Stomach (tissue), 9 donors: ENCODE results near the gene EDARADD. TPM values are rescaled to one million over a fixed set of nuclear protein-coding genes. Genes with fewer than 3 reads are reported as not detected.
"Not testable (repeated sequence)": the region's sequence is repeated elsewhere in the genome, so short reads cannot be mapped to it uniquely, and the experiment has no call there.

Experiments
- DNase-seq, 2 donors: peaks; one replicate each; pipeline versions ENCODE4 v3.0.0 to v3.0.0-alpha.2; 2013 to 2019
- H3K27ac ChIP-seq, 5 donors: fragments of 200-600 bp in 4 of 5; sonication (generic) in 4 of 5; one replicate each; pipeline ENCODE4 v1.5.1; 2013 to 2019; ENCODE audit warnings: mild to moderate bottlenecking in 1 of 5, moderate library complexity in 1 of 5
- H3K27me3 ChIP-seq, 3 donors: fragments of 200-600 bp; sonication (generic); one replicate each; pipeline ENCODE4 v1.5.1; 2017 to 2019; ENCODE audit warnings: mixed run types in 1 of 3
- H3K36me3 ChIP-seq, 4 donors: fragments of 200-600 bp; sonication (generic); 1 replicate in 3 of 4; 2 replicates in 1 of 4; pipeline ENCODE4 v1.5.1; 2016 to 2019
- H3K4me1 ChIP-seq, 4 donors: fragments of 200-600 bp; sonication (generic); one replicate each; pipeline ENCODE4 v1.5.1; 2016 to 2019
- H3K4me3 ChIP-seq, 4 donors: fragments of 200-600 bp; sonication (generic) in 3 of 4; one replicate each; pipeline ENCODE4 v1.5.1; 2016 to 2019; ENCODE audit warnings: mild to moderate bottlenecking in 1 of 4
- H3K9me3 ChIP-seq, 4 donors: fragments of 200-600 bp; sonication (generic); one replicate each; pipeline ENCODE4 v1.5.1; 2016 to 2019
- CTCF ChIP-seq, 7 experiments: fragments of 450-650 bp in 4 of 7; fragments of 200-600 bp in 3 of 7; sonication (generic) in 3 of 7; IDR thresholded peaks; one replicate each; pipeline ENCODE4 v1.5.1; 2016 to 2019; ENCODE audit warnings: antibody characterized with exemption in 7 of 7, control low read depth in 2 of 7, mild to moderate bottlenecking in 1 of 7
- EP300 ChIP-seq: sonication (generic); formaldehyde crosslinking; IDR thresholded peaks from one replicate; pipeline ENCODE4 v1.6.1; 2017; ENCODE audit warnings: antibody characterized with exemption
- POLR2A ChIP-seq, 4 donors: fragments of 450-650 bp; IDR thresholded peaks; one replicate each; pipeline ENCODE4 v1.6.1; 2016; ENCODE audit warnings: antibody characterized with exemption in 4 of 4, control low read depth in 2 of 4, mild to moderate bottlenecking in 1 of 4, moderate library complexity in 1 of 4
- POLR2AphosphoS5 ChIP-seq, 3 donors: sonication (generic); formaldehyde crosslinking; IDR thresholded peaks; one replicate each; pipeline ENCODE4 v1.6.1; 2016; ENCODE audit warnings: antibody characterized with exemption in 3 of 3
- whole genome bisulfite sequencing, 5 donors: extraction: QIAGEN DNeasy Blood & Tissue Kit in 3 of 5; methylation state at CpG; one replicate each; pipeline versions ENCODE4 v1.1.5 to v1.1.7; 2013 to 2018; 5-methylcytosine and 5-hydroxymethylcytosine counted together
- intact Hi-C: fragments of 100-400 bp; cut with DNase I; formaldehyde crosslinking; loops from one replicate; pipeline ENCODE4 v1.15.1; 2023; ENCODE audit warnings: low total_unique reads
- polyA plus RNA-seq, 3 donors: library from polyadenylated mRNA; stranded (reverse); fragments of 200-250 nt; gene quantifications; one replicate each; pipeline ENCODE4 v1.2.3, GENCODE V29; 2013
- total RNA-seq, 5 donors: library from RNA; depleted of rRNA; stranded (reverse); fragments of >200 nt; gene quantifications; one replicate each; pipeline versions ENCODE4 v1.1.0 to v1.2.3, GENCODE V29; 2014 to 2016
- donor health status: healthy with polysubstance abuse.
- donor health status: Bipolar disorder and iron deficiency.
- donor health status: healthy.

The EDARADD gene
- total and polyA plus RNA-seq, 8 donors = 3.7 to 13.8 (median 6.6) TPM; not detected in 1

DNA sequence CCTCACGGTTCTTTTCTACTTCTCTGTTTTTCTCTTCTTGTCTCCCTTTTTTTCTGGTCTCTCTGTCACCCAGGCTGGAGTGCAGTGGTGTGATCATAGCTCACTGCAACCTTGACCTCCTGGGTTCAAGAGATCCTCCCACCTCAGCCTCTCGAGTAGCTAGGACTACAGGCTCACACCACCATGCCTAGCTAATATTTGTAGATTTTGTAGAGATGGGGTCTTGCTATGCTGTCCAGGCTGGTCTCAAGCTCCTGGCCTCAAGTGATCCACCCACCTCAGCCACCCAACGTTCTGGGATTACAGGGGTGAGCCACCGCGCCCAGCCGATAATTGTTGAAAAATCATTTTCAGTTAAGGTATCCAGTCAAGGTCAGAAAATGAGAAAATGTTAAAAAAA is 103.8 kb downstream of the EDARADD start:
- H3K4me1 ChIP-seq = peaks cover 0 to 12% (median 3%) of the 10 kb centered on the region in 4 donors
- no peaks in the 10 kb centered on the region for H3K9me3 ChIP-seq
- intact Hi-C loops = no loop called here
- H3K27me3 ChIP-seq = no peaks in the 10 kb centered on the region
- DNase-seq = no peak
- H3K4me3 ChIP-seq = no peak overlapping the region
- no peak for TF ChIP-seq EP300
- no peak for TF ChIP-seq POLR2AphosphoS5 (IDR thresholded peaks at IDR 0.05)
- no peak for TF ChIP-seq CTCF (IDR thresholded peaks at IDR 0.05)
- no peak for TF ChIP-seq POLR2A (IDR thresholded peaks at IDR 0.05)
- H3K36me3 ChIP-seq = no peaks in the 10 kb centered on the region
- no peak overlapping the region for H3K27ac ChIP-seq
- WGBS, 5 donors = 71 to 87% (median 82%) methylated on average over 5 to 6 of the region's 6 CpGs

GRCh38 chr1:236501093-236501492 is 107.0 kb downstream of the EDARADD start:
- no peaks in the 10 kb centered on the region for H3K9me3 ChIP-seq
- TF ChIP-seq POLR2A (IDR thresholded peaks at IDR 0.05) (no peak), CTCF (IDR thresholded peaks at IDR 0.05) (no peak), EP300 (no peak), POLR2AphosphoS5 (IDR thresholded peaks at IDR 0.05) (no peak)
- 88 to 95% (median 93%) methylated on average over 6 of the region's 6 CpGs for WGBS, 5 donors

DNA sequence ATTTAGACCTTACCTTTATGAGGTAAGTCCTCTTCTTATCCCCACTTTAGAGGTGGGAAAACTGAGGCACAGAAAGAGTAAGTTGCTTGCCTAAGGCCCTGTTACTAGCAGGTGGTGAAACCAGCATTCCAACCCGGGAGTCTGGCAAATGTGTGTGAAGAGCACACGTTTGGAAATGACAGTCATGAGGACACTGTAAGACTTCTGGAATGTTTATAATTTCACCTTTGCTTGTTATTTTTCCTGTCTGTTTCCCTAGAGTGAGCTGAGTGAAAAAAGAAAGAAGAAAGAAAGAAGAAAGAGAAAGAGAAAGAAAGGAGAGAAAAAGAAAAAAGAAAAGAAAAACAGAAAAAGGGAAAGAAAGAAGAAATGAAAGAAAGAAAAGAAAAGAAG is 108.5 kb downstream of the EDARADD start:
- Histone ChIP-seq H3K27me3 (no peaks in the 10 kb centered on the region), H3K27ac (peak overlapping the region in 3 of 5 donors; percentile 6 to 59 (median 49)), H3K4me1 (peaks cover 0 to 24% (median 18%) of the 10 kb centered on the region in 4 donors), H3K36me3 (no peaks in the 10 kb centered on the region), H3K9me3 (no peaks in the 10 kb centered on the region), H3K4me3 (peak overlapping the region in 1 of 4 donors; percentile 28)
- no peak for DNase-seq
- TF ChIP-seq POLR2AphosphoS5 (IDR thresholded peaks at IDR 0.05) (no peak), EP300 (no peak), POLR2A (IDR thresholded peaks at IDR 0.05) (no peak), CTCF (IDR thresholded peaks at IDR 0.05) (no peak)
- WGBS, 5 donors = 34 to 59% (median 51%) methylated on average over 2 of the region's 2 CpGs
- intact Hi-C loops = no loop called here

More at GRCh38 chr1:236501093-236501492, 107.0 kb downstream of the EDARADD start:
- Histone ChIP-seq H3K36me3 (no peaks in the 10 kb centered on the region), H3K27ac (no peak overlapping the region), H3K4me3 (no peak overlapping the region), H3K4me1 (peaks cover 0 to 15% (median 9%) of the 10 kb centered on the region in 4 donors), H3K27me3 (no peaks in the 10 kb centered on the region)
- intact Hi-C loops = no loop called here
- DNase-seq = no peak

DNA sequence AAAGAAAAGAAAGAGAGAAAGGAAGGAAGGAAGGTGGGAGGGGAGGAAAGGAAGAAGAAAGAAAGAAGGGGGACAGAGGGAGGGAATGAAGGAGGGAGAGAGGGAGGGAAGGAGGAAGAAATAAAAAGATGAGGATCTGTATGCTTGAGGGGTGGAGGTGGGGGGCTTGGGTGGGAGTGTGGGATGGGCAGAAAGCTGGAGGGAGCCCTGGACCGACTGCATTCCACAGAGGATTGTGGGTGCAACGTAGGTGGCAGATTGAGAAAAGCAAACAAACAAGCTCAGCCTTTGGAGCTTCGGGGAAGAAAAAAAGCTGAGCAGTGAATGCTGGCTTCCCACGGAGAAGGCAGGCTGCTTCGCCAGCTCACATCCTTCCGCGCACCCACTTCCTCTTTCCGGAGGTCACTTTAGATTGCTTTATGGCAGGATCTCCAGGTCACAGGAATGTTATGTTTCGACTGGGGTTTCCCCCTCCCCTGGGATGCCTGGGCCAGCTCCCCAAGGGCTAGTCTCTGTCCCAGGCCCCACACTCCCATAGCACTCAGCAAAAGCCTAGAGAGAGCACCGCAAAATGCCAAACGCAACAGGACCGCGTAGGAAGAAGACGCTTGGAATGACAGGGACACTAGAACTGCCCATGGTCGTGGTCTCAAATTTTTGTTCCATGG is 109.0 kb downstream of the EDARADD start:
- intact Hi-C loops = no loop called here
- TF ChIP-seq POLR2A (IDR thresholded peaks at IDR 0.05) (no peak), POLR2AphosphoS5 (IDR thresholded peaks at IDR 0.05) (peak in 2 of 3 donors; percentile 31 to 62), EP300 (no peak)
- DNase-seq = peak; percentile 62 to 87
- no peaks in the 10 kb centered on the region for H3K9me3 ChIP-seq
- H3K36me3 ChIP-seq = no peaks in the 10 kb centered on the region
- peaks cover 0 to 28% (median 22%) of the 10 kb centered on the region in 4 donors for H3K4me1 ChIP-seq
- 14 to 26% (median 22%) methylated on average over 15 of the region's 15 CpGs for WGBS, 5 donors
- H3K27ac ChIP-seq = peak overlapping the region; percentile 6 to 62 (median 56)
- H3K27me3 ChIP-seq = no peaks in the 10 kb centered on the region
- H3K4me3 ChIP-seq = peak overlapping the region; percentile 13 to 34 (median 28)

DNA sequence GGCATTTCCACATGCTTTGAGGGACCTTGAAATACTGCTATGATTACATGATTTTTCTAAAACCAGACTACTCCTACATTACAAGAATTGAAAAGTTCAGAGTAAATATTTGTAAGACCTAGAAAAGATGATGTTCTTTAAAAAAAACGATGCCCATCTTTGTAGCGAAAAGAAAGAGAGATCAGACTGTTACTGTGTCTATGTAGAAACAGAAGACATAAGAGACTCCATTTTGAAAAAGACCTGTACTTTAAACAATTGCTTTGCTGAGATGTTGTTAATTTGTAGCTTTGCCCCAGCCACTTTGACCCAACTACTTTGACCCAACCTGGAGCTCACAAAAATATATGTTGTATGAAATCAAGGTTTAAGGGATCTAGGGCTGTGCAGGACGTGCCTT is 110.3 kb downstream of the EDARADD start:
- DNase-seq, H3K27me3 ChIP-seq, H3K36me3 ChIP-seq, H3K27ac ChIP-seq, H3K9me3 ChIP-seq, intact Hi-C loops, H3K4me3 ChIP-seq: not testable (repeated sequence)
- WGBS, 5 donors = 79 to 87% (median 83%) methylated on average over 3 of the region's 3 CpGs
- peaks cover 8 to 38% (median 24%) of the 10 kb centered on the region in 4 donors for H3K4me1 ChIP-seq
